GM18951 (cell line): ENCODE results near the gene TPSD1.

Source experiments
- POLR2A ChIP-seq: IDR thresholded peaks from 4 replicates; pipeline ENCODE4 v1.6.1; 2011; ENCODE audit warnings: mild to moderate bottlenecking; ENCODE audit not compliant: insufficient read length, insufficient read depth; ENCODE audit errors: extremely low read depth
- in situ Hi-C: fragments of 300-500 bp; cut with MboI; formaldehyde crosslinking; loops from one replicate; pipeline ENCODE4 v1.12.0; 2022; ENCODE audit warnings: low sequenced_read_pairs, mixed read lengths, inconsistent platforms; ENCODE audit not compliant: unreplicated experiment

TPSD1 gene

DNA sequence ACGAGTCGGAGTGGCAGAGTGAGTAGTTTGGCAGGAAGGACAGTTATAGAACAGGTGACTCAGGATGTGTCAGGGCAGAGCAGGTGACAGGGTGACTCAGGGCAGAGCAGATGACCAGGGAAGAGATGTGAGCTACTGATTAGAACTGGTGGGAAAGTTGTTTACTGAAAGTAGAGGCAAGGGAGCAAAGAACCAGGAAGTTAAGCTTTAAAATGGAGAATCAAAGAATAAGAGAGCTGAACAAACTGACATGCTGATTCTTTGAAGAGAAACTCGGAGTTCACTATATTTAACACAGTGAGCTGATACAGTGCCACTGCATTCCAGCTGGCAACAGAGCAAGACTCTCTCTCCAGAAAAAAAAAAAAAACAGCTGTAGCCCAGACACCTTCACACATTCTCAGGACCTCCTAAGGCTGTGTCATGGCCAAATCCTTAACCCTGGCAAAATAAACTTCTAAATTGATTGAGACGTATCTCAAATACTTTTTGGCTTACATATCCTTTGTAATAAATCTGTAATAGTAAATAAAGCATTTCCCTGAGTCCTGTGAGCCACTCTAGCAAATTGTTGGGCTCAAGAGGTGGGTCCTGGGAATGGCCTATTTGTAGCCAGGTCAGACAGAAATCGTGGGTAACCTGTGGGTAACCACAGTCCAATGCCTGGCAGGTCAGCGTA, 41.3 kb downstream of the TPSD1 start:
- in situ Hi-C loops, result no loop called here
- TF ChIP-seq POLR2A, result no peak

DNA sequence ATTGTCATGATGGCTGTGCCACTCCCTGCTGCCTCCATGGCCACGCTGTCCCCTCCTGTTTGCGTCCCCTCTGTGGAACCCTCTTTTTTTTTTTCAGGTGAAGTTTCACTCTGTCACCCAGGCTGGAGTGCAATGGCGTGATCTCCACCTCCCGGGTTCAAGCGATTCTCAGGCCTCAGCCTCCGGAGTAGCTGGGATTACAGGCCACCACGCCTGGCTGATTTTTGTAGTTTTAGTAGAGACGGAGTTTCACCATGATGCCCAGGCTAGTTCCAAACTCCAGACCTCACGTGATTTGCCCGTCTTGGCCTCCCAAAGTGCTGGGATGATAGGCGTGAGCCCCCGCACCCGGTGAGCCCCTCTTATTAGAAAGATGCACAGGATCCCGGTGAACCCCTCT, 42.5 kb downstream of the TPSD1 start:
- in situ Hi-C loops, result no loop called here
- TF ChIP-seq POLR2A, result no peak

DNA sequence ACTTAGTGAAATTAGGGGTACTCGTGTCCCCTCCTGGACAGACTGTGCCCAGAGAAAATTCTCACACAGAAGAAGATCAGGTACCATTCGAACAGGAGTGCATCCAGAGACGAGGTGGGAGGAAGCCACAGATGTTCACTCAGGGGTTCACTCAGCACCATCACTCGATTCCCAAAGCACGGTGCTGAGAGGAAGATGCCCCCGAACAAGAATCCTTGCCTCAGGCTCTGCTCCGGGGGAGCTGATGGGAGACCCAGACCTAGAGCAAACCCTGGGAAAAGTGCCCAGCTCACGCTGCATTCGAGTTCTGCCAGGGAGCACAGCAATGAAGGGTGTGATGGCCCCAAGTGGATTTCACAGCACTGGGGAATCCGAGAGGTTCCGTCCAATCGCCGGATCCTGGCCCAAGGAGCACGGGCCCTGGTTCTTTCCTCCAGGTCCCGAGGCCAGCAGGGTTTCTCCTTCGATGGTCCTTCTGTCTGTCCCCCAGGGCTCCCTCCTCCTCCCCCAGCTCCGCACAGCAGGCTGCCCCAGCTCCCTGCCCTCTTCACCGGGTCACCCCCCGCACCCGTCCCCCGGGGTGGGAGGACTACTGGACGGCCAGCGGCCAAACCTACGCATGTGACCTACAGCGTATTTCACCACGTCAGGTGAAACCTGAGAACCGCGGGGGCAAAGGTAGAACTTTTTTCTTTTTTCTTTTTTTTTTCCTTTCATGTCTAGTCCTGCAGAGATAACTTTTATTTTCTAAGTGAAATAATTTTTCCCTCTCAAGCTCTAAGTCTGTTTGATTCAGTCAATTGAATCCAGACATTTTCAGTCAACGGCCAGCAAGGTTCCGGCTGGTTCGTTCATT, 43.4 kb downstream of the TPSD1 start:
- TF ChIP-seq POLR2A, result no peak
- in situ Hi-C loops, result no loop called here

DNA sequence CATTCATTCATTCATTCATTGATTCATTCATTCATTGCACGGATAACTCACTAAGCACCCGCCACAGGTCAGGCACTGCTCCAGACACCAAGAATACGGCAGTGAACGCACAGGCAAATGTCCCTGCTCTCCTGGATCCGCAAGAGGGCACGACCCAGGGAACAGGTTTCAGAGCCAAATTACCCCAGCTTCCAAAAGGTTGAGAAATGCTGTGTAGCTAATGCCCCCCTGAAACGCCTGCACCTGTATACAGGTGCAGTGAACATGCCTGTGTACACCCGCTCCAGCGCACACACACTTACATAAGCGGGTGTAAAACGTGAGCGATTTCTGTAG, 44.0 kb downstream of the TPSD1 start:
- in situ Hi-C loops, result no loop called here
- no peak for TF ChIP-seq POLR2A

DNA sequence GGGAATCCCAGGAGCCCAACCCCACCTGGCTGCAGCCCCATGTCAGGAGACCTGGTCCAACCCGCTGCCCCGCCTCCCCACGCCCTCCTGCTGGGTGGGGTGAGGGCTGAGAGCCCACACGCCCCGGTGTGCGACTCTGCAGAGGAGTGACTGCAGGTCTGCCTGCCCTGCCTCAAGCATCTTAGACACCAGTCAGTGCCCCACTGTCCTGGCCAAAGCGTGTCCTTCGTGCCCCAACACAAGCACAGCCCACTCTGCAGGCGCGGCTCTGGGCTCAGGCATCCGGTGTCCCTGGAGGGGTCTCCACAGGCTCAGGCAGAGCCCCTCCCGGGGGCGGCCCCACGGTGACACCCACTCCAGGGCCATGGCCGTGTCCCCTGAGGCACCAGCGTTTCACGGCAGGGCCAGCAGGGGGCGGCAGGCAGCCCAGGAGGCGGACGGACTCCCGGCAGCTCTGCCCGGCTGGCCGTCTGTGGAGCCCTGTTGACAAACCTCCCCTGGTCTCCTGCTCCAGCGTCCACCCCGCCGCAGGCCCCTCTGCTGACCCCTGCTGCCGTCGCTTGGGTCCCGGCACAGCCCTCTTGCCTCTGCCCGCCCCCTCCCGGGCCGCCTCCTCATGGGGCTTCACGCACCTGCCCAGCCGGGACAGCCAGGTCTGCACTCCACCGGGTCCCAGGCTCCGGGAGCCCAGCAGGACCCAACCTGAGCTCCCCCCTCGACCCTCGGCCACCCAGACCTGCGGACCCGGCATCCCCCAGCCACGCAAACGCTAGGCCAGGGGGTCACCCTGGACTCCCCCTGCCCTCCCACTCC, 45.0 kb downstream of the TPSD1 start:
- TF ChIP-seq POLR2A, result no peak
- in situ Hi-C loops, result no loop called here

DNA sequence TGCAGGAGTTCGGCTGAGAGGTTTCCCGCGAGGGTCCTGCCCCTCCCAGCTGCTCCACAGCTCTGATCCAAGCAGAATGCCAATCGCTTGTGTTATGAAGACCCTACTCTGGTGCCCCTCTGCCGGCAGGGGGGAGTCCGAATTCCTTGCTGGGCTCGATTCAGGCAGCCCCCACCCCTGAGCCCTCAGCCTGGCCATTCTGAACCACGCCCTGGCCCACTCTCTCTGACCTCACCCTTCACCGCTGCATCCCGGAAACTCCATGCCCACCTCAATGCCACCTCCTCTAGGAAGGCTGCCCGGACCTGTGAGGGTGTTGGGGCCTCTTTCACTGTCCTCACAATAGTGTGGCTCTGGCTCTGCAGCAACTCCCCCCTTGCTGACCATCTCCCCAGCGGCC, 45.7 kb downstream of the TPSD1 start:
- in situ Hi-C loops, result no loop called here
- TF ChIP-seq POLR2A, result no peak

DNA sequence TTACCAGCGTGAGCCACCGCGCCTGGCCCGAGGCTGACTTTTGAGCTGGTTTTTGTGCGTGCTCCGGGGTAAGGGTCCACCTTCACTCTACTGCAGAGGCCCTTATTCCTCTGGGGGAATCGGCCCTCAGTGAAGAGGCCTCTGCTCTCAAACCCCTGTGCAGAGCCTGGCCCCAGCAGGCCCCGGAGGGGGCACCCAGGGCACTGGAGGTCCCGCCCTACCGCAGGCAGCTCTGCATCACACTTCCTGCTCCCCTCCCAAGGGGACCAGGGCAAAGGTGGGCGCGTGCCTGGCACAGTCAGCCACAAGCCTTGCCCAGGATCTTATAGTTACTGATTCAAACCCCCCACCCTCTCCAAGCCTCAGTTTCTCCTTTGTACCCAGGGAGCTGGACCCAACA, 50.0 kb downstream of the TPSD1 start:
- TF ChIP-seq POLR2A, result no peak
- in situ Hi-C loops, result no loop called here

DNA sequence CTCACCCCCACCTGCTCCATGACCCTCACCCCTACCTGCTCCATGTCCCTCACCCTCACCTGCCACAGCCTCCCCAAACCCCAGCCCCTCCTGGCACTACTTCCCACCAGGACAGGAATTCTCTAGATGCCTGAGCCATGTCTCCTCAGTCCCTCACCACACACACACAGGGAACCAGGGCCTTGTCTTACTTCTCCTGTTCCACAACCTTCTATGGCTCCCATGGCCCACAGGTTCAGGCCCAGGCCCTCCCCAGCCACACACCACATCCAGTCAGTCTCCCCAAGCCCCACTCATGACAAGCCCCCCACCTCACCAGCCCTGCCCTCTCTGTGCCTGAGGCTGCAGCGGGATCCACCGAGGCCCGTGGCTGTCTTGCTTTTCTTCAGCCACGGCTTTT, 50.5 kb downstream of the TPSD1 start:
- in situ Hi-C loops, result no loop called here
- no peak for TF ChIP-seq POLR2A

DNA sequence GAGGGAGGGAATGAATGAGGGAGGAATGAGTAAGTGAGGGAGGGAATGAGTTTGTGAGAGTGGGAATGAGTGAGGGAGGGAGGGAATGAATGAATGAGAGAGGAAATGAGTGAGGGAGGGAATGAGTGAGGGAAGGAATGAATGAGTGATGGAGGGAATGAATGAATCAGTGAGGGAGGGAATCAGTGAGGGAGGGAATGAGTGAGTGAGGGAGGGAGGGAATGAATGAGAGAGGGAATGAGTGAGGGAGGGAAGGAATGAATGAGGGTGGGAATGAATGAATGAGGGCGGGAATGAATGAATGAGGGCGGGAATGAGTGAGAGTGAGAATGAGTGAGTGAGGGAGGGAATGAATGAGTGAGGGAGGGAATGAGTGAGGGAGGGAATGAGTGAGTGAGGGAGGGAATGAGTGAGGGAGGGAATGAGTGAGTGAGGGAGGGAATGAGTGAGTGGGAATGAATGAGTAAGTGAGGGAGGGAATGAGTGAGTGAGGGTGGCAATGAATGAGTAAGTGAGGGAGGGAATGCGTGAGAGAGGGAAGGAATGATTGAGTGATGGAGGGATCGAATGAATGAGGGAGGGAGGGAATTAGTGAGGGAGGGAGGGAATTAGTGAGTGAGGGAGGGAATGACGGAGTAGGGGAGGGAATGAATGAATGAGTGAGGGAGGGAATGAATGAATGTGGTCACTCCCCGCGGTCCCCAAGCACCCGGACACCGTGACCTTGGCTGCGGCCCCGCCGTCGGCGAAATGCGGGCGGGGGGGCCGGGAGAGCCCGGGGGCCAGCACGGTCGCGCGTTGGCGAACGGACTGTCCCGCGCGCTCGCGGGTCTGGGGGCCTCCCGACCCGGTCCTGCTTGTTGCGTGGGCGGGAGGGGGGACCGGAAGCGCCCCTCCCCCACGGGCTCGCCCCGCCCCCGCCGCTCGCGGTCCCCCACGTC, 52.4 kb downstream of the TPSD1 start:
- in situ Hi-C loops, result no loop called here
- TF ChIP-seq POLR2A, result peak; percentile 66
